HCT116 (cell line): ENCODE results near the gene RHNO1. TPM values are rescaled to one million over a fixed set of nuclear protein-coding genes. Genes with fewer than 3 reads are reported as not detected.

Experiments
- ATAC-seq: fragments of 200-7000 bp; cut with Tn5 transposase; 2 replicates; pipeline ENCODE4 v1.9.1; 2020; ENCODE audit warnings: mild to moderate bottlenecking, moderate library complexity
- BruUV-seq: library from RNA; stranded (reverse); fragments of 400-500 nt; replicated peaks from 2 replicates; lab custom pipeline; 2021; lab: Mats Ljungman, UMichigan
- CTCF ChIA-PET: fragments of 300-600 bp; sonication (Branson Sonifier 250); formaldehyde crosslinking; loops from one replicate; lab custom pipeline; 2021; ENCODE audit warnings: antibody characterized with exemption; lab: Charles Lee
- POLR2A ChIA-PET: fragments of 300-600, 350-600 bp; sonication (Branson Sonifier 250); formaldehyde crosslinking; loops from one replicate; lab custom pipeline; 2021; ENCODE audit warnings: antibody characterized with exemption; lab: Charles Lee
- RAD21 ChIA-PET, 2 experiments: fragments of 300-600 bp; sonication (Branson Sonifier 250); formaldehyde crosslinking; loops; one replicate each; lab custom pipeline; 2023; ENCODE audit warnings: low total read pairs in 2 of 2; ENCODE audit not compliant: uncharacterized antibody in 2 of 2, unreplicated experiment in 2 of 2, low non-redundant PET in 1 of 2; lab: Charles Lee
- DNase-seq: peaks from one replicate; pipeline ENCODE4 v3.0.0-alpha.2; 2010; ENCODE audit warnings: low read depth, low spot score
- H2AFZ ChIP-seq: fragments of 200-600 bp; shearing (Covaris generic), sonication (generic); 2 replicates; pipeline ENCODE4 v1.6.1; 2017; ENCODE audit warnings: low read depth, mixed run types, mixed read lengths, antibody characterized with exemption, low read length; ENCODE audit not compliant: poor library complexity, severe bottlenecking
- H3K27ac ChIP-seq: 2 replicates; pipeline ENCODE4 v1.5.1; 2012; ENCODE audit warnings: low read depth, low read length
- H3K27me3 ChIP-seq: fragments of 200-600 bp; sonication (generic); 2 replicates; pipeline ENCODE4 v1.6.1; 2016; ENCODE audit warnings: mixed run types, low read length, mixed read lengths; ENCODE audit not compliant: insufficient read depth
- H3K36me3 ChIP-seq, 2 experiments: fragments of 200-500 bp in 1 of 2; fragments of 200-600 bp in 1 of 2; sonication (Bioruptor generic) in 1 of 2; sonication (generic) in 1 of 2; 2 replicates each; pipeline versions ENCODE4 v1.5.1 to v1.6.1; 2014 to 2016; ENCODE audit warnings: low read length in 2 of 2, inconsistent platforms in 1 of 2, mixed read lengths in 1 of 2, mixed run types in 1 of 2; ENCODE audit not compliant: insufficient read depth in 2 of 2, control insufficient read depth in 1 of 2
- H3K4me1 ChIP-seq, 2 experiments: fragments of 200-600 bp in 1 of 2; sonication (generic) in 1 of 2; 2 replicates each; pipeline versions ENCODE4 v1.5.1 to v1.6.1; 2012 to 2017; ENCODE audit warnings: low read length in 2 of 2, inconsistent platforms in 1 of 2, mild to moderate bottlenecking in 1 of 2, mixed read lengths in 1 of 2, mixed run types in 1 of 2, moderate library complexity in 1 of 2; ENCODE audit not compliant: insufficient read depth in 2 of 2, control insufficient read depth in 1 of 2
- H3K4me2 ChIP-seq: fragments of 200-600 bp; sonication (generic); 2 replicates; pipeline ENCODE4 v1.6.1; 2017; ENCODE audit warnings: mixed run types, low read length, mixed read lengths
- H3K4me3 ChIP-seq, 2 experiments: fragments of 200-600 bp in 1 of 2; sonication (generic) in 1 of 2; replicated peaks in 1 of 2; 2 replicates each; pipeline ENCODE4 v1.5.1; 2011 to 2016; ENCODE audit warnings: low read length in 2 of 2, control low read depth in 1 of 2, low read depth in 1 of 2, mild to moderate bottlenecking in 1 of 2, mixed read lengths in 1 of 2, mixed run types in 1 of 2
- H3K79me2 ChIP-seq: fragments of 200-600 bp; sonication (generic); 2 replicates; pipeline ENCODE4 v1.6.1; 2017; ENCODE audit warnings: mild to moderate bottlenecking, mixed run types, low read length, moderate library complexity, mixed read lengths; ENCODE audit not compliant: insufficient read depth
- H3K9ac ChIP-seq: fragments of 200-600 bp; sonication (generic); 2 replicates; pipeline ENCODE4 v1.6.1; 2016; ENCODE audit warnings: low read length, mixed read lengths
- H3K9me2 ChIP-seq: fragments of 200-600 bp; sonication (generic), shearing (Covaris generic); 2 replicates; pipeline ENCODE4 v1.6.1; 2017; ENCODE audit warnings: mixed run types, mild to moderate bottlenecking, moderate library complexity; ENCODE audit not compliant: insufficient read depth
- H3K9me3 ChIP-seq, 2 experiments: fragments of 200-500 bp in 1 of 2; fragments of 200-600 bp in 1 of 2; sonication (Bioruptor generic) in 1 of 2; sonication (generic) in 1 of 2; 2 replicates each; pipeline ENCODE4 v1.6.1; 2014 to 2017; ENCODE audit warnings: low read length in 2 of 2, mixed read lengths in 2 of 2, inconsistent platforms in 1 of 2, low read depth in 1 of 2, mild to moderate bottlenecking in 1 of 2, mixed run types in 1 of 2, moderate library complexity in 1 of 2; ENCODE audit not compliant: control insufficient read depth in 1 of 2, insufficient read depth in 1 of 2
- H4K20me1 ChIP-seq: fragments of 200-600 bp; sonication (generic), shearing (Covaris generic); 2 replicates; pipeline ENCODE4 v1.6.1; 2017; ENCODE audit warnings: mixed run types, mild to moderate bottlenecking, moderate library complexity; ENCODE audit not compliant: insufficient read depth
- CEBPB ChIP-seq: IDR thresholded peaks from 2 replicates; pipeline ENCODE4 v1.6.1; 2012; ENCODE audit warnings: low read depth
- EGR1 ChIP-seq: IDR thresholded peaks from 2 replicates; pipeline ENCODE4 v1.6.1; 2012; ENCODE audit warnings: low read depth
- EZH2phosphoT487 ChIP-seq: fragments of 200-600 bp; IDR thresholded peaks from 2 replicates; pipeline ENCODE4 v1.6.1; 2018; ENCODE audit warnings: antibody characterized with exemption, borderline replicate concordance
- FOSL1 ChIP-seq: IDR thresholded peaks from 2 replicates; pipeline ENCODE4 v1.6.1; 2012; ENCODE audit warnings: low read depth
- JUND ChIP-seq: IDR thresholded peaks from 2 replicates; pipeline ENCODE4 v1.6.1; 2012
- POLR2AphosphoS5 ChIP-seq: IDR thresholded peaks from 2 replicates; pipeline ENCODE4 v1.6.1; 2011; ENCODE audit warnings: mild to moderate bottlenecking, low read depth, low read length, moderate library complexity
- RAD21 ChIP-seq: IDR thresholded peaks from 2 replicates; pipeline ENCODE4 v1.6.1; 2012; ENCODE audit warnings: low read depth, mild to moderate bottlenecking
- SP1 ChIP-seq: IDR thresholded peaks from 2 replicates; pipeline ENCODE4 v1.6.1; 2012; ENCODE audit warnings: low read depth
- TCF7L2 ChIP-seq: IDR thresholded peaks from 2 replicates; pipeline ENCODE4 v1.7.0; 2011; ENCODE audit warnings: borderline replicate concordance, inconsistent platforms; ENCODE audit not compliant: insufficient read depth, insufficient read length; ENCODE audit errors: extremely low read depth
- ZFX ChIP-seq: fragments of 450-650 bp; IDR thresholded peaks from 2 replicates; pipeline ENCODE4 v1.6.1; 2017
- ZNF274 ChIP-seq: fragments of 200-500 bp; sonication (Bioruptor generic); IDR thresholded peaks from 2 replicates; pipeline ENCODE4 v1.6.1; 2014; ENCODE audit warnings: mild to moderate bottlenecking, low read depth, low read length, inconsistent platforms
- intact Hi-C: fragments of 100-400 bp; cut with micrococcal nuclease; formaldehyde crosslinking; loops from 2 replicates; pipeline ENCODE4 v1.10.0; 2022
- total RNA-seq: library from RNA; stranded (reverse); gene quantifications from one replicate; pipeline ENCODE4 v1.2.1, GENCODE V29; 2021; ENCODE audit not compliant: unreplicated experiment
- TF ChIP-seq, protein P1 (sequence below), 3 experiments: fragments of 200-600 bp in 1 of 3; sonication (generic) in 1 of 3; IDR thresholded peaks in 2 of 3; conservative IDR thresholded peaks in 1 of 3; 2 replicates each; pipeline ENCODE4 v1.5.1; 2012 to 2017; ENCODE audit warnings: low read depth in 2 of 3, low read length in 2 of 3, antibody characterized with exemption in 1 of 3, borderline replicate concordance in 1 of 3, control low read depth in 1 of 3, mild to moderate bottlenecking in 1 of 3, mixed read lengths in 1 of 3, mixed run types in 1 of 3, moderate library complexity in 1 of 3; ENCODE audit not compliant: insufficient read depth in 1 of 3

Gene RHNO1
- total RNA-seq, 1 experiment from 2014 or later: 29.7 TPM

DNA sequence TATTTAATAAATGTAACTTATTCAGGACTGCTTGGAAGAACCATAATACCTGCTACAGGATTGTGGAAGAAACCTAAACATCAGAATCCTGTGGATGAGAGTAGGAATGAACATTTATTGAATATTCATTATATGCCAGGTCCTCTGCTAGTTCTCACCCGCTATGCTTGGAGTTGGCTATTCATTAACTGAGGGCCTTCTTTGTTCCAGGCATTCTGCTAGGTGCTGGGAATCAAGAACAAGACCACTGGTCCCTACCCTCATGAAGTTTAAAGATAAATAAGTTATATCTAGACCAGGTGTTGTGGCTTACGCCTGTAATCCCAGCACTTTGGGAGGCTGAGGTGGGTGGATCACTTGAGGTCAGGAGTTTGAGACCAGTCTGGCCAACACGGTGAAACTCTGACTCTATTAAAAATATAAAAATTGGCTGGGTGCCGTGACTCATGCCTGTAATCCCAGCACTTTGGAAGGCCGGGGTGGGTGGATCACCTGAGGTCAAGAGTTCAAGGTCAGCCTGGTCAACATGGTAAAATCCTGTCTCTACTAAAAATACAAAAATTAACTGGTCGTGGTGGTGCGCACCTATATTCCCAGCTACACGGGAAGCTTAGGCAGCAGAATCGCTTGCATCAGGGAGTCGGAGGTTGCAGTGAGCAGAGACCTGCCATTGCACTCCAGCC, 9.9 kb downstream of the RHNO1 start:
- peaks cover 10 to 11% of the 10 kb centered on the region in 2 experiments; a peak in 2 of 4 replicates for H3K36me3 ChIP-seq
- TF ChIP-seq ZFX (no peak), ZNF274 (no peak), JUND (no peak), SP1 (no peak), EGR1 (no peak), CEBPB (no peak), RAD21 (no peak), TCF7L2 (no peak), EZH2phosphoT487 (no peak), FOSL1 (no peak), POLR2AphosphoS5 (no peak)
- TF ChIP-seq, protein P1, sequence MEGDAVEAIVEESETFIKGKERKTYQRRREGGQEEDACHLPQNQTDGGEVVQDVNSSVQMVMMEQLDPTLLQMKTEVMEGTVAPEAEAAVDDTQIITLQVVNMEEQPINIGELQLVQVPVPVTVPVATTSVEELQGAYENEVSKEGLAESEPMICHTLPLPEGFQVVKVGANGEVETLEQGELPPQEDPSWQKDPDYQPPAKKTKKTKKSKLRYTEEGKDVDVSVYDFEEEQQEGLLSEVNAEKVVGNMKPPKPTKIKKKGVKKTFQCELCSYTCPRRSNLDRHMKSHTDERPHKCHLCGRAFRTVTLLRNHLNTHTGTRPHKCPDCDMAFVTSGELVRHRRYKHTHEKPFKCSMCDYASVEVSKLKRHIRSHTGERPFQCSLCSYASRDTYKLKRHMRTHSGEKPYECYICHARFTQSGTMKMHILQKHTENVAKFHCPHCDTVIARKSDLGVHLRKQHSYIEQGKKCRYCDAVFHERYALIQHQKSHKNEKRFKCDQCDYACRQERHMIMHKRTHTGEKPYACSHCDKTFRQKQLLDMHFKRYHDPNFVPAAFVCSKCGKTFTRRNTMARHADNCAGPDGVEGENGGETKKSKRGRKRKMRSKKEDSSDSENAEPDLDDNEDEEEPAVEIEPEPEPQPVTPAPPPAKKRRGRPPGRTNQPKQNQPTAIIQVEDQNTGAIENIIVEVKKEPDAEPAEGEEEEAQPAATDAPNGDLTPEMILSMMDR (IDR thresholded peaks at IDR 0.05 in 2 of 3, conservative IDR thresholded peaks at IDR 0.05 in 1 of 3; ENCODE audit: borderline replicate concordance in 1 of 3, insufficient read depth in 1 of 3, low read depth in 2 of 3, low read length in 2 of 3): no peak
- no peak for DNase-seq
- no peak overlapping the region for H3K27ac ChIP-seq
- peaks cover 21% of the 10 kb centered on the region for H3K79me2 ChIP-seq
- intact Hi-C loops: no loop called here
- no peaks in the 10 kb centered on the region for H3K27me3 ChIP-seq
- H4K20me1 ChIP-seq: no peaks in the 10 kb centered on the region
- no peak overlapping the region for H2AFZ ChIP-seq
- H3K9me2 ChIP-seq: no peaks in the 10 kb centered on the region
- no peak overlapping the region for H3K9ac ChIP-seq
- no peak for ATAC-seq
- POLR2A ChIA-PET: no interaction called here
- BruUV-seq: no TSS peak
- H3K4me2 ChIP-seq: no peak overlapping the region
- H3K4me3 ChIP-seq: no peak overlapping the region
- H3K4me1 ChIP-seq: peaks cover 7 to 15% of the 10 kb centered on the region in 2 experiments; a peak in 3 of 4 replicates
- RAD21 ChIA-PET: no interaction called here
- CTCF ChIA-PET: interaction anchor here (1.7 to 2.3 kb wide), 3 partner anchors 10 to 154 kb away, joined by 6 to 28 read pairs (median 11); partner anchors contain the start of genes FOXM1 and RHNO1
- H3K9me3 ChIP-seq: no peaks in the 10 kb centered on the region
